Esophagus muscularis mucosa (tissue), 3 donors: ENCODE results near the gene ANO3.

Experiments used
- EP300 ChIP-seq: sonication (generic); formaldehyde crosslinking; IDR thresholded peaks from one replicate; pipeline ENCODE4 v1.6.1; 2017; ENCODE audit warnings: antibody characterized with exemption
- TF ChIP-seq, protein P1 (sequence below), 3 experiments: fragments of 200-600 bp in 2 of 3; fragments of 450-650 bp in 1 of 3; sonication (generic) in 2 of 3; IDR thresholded peaks; one replicate each; pipeline ENCODE4 v1.5.1; 2017 to 2019; ENCODE audit warnings: antibody characterized with exemption in 3 of 3, mild to moderate bottlenecking in 2 of 3, moderate library complexity in 1 of 3

- TF ChIP-seq EP300 = no peak
- TF ChIP-seq, protein P1, sequence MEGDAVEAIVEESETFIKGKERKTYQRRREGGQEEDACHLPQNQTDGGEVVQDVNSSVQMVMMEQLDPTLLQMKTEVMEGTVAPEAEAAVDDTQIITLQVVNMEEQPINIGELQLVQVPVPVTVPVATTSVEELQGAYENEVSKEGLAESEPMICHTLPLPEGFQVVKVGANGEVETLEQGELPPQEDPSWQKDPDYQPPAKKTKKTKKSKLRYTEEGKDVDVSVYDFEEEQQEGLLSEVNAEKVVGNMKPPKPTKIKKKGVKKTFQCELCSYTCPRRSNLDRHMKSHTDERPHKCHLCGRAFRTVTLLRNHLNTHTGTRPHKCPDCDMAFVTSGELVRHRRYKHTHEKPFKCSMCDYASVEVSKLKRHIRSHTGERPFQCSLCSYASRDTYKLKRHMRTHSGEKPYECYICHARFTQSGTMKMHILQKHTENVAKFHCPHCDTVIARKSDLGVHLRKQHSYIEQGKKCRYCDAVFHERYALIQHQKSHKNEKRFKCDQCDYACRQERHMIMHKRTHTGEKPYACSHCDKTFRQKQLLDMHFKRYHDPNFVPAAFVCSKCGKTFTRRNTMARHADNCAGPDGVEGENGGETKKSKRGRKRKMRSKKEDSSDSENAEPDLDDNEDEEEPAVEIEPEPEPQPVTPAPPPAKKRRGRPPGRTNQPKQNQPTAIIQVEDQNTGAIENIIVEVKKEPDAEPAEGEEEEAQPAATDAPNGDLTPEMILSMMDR (IDR thresholded peaks at IDR 0.05) = no peak
Observed at GRCh38 chr11:26285608-26286007, 46.3 kb upstream of the ANO3 start.
